Esophagus squamous epithelium (tissue), 5 donors: Measurements from ENCODE around the gene TF. TPM values are rescaled to one million over a fixed set of nuclear protein-coding genes. Genes with fewer than 3 reads are reported as not detected.

ENCODE experiments used
- DNase-seq: peaks from one replicate; lab custom pipeline; 2025; lab: John Stamatoyannopoulos, UW
- H3K27ac ChIP-seq, 4 donors: fragments of 200-600 bp; sonication (generic); one replicate each; pipeline ENCODE4 v1.5.1; 2016 to 2019; ENCODE audit warnings: mild to moderate bottlenecking in 1 of 4
- H3K27me3 ChIP-seq, 4 donors: fragments of 200-600 bp; sonication (generic); 1 replicate in 3 of 4; 2 replicates in 1 of 4; pipeline versions ENCODE4 v1.5.1 to v1.6.0; 2017 to 2021; ENCODE audit warnings: antibody characterized with exemption in 1 of 4
- H3K36me3 ChIP-seq, 3 donors: fragments of 200-600 bp; sonication (generic); one replicate each; pipeline ENCODE4 v1.5.1; 2016 to 2019
- H3K4me1 ChIP-seq, 3 donors: fragments of 200-600 bp; sonication (generic); one replicate each; pipeline ENCODE4 v1.5.1; 2017 to 2019
- H3K4me3 ChIP-seq, 4 donors: fragments of 200-600 bp; sonication (generic); 1 replicate in 3 of 4; 2 replicates in 1 of 4; pipeline ENCODE4 v1.5.1; 2016 to 2019; ENCODE audit warnings: mild to moderate bottlenecking in 2 of 4, moderate library complexity in 1 of 4
- H3K9me3 ChIP-seq, 3 donors: fragments of 200-600 bp; sonication (generic); one replicate each; pipeline ENCODE4 v1.5.1; 2016 to 2019
- CTCF ChIP-seq, 6 experiments: fragments of 450-650 bp in 4 of 6; fragments of 200-600 bp in 2 of 6; sonication (generic) in 2 of 6; IDR thresholded peaks; one replicate each; pipeline ENCODE4 v1.5.1; 2016 to 2019; ENCODE audit warnings: antibody characterized with exemption in 6 of 6, mild to moderate bottlenecking in 4 of 6, moderate library complexity in 4 of 6
- POLR2A ChIP-seq, 4 donors: fragments of 450-650 bp; IDR thresholded peaks; one replicate each; pipeline ENCODE4 v1.6.1; 2017; ENCODE audit warnings: antibody characterized with exemption in 4 of 4, mild to moderate bottlenecking in 4 of 4, moderate library complexity in 3 of 4
- WGBS, 2 donors: methylation state at CpG; one replicate each; pipeline ENCODE4 v1.1.5; 2018; 5-methylcytosine and 5-hydroxymethylcytosine counted together
- intact Hi-C: fragments of 100-400 bp; cut with DNase I; formaldehyde crosslinking; loops from one replicate; pipeline ENCODE4 v1.15.0; 2022
- total RNA-seq, 4 donors: library from RNA; depleted of rRNA; stranded (reverse); fragments of >200 nt; gene quantifications; one replicate each; pipeline ENCODE4 v1.1.0, GENCODE V29; 2016
- donor health status: DM: yes; HTN: yes; CAD: no.

The TF gene
- total RNA-seq, 4 donors from 2014 or later = 0.53 to 17.9 (median 9.4) TPM

GRCh38 chr3:133759740-133760305 is 13.6 kb downstream of the TF start:
- peaks cover 5 to 53% (median 31%) of the 10 kb centered on the region in 3 donors for H3K4me1 ChIP-seq
- no peak overlapping the region for H3K4me3 ChIP-seq
- H3K27ac ChIP-seq = no peak overlapping the region
- no peak for DNase-seq
- no peaks in the 10 kb centered on the region for H3K27me3 ChIP-seq
- TF ChIP-seq CTCF (IDR thresholded peaks at IDR 0.05) (no peak), POLR2A (IDR thresholded peaks at IDR 0.05) (no peak)
- 76 to 85% methylated on average over 2 of the region's 2 CpGs for WGBS, 2 donors
- H3K36me3 ChIP-seq = no peaks in the 10 kb centered on the region
- no peaks in the 10 kb centered on the region for H3K9me3 ChIP-seq
- intact Hi-C loops = no loop called here

- H3K9me3 ChIP-seq = no peaks in the 10 kb centered on the region
- no peak for DNase-seq
- intact Hi-C loops = no loop called here
- no peaks in the 10 kb centered on the region for H3K27me3 ChIP-seq
- H3K36me3 ChIP-seq = peaks cover 0 to 2% (median 0%) of the 10 kb centered on the region in 3 donors
- no peak overlapping the region for H3K4me3 ChIP-seq
- TF ChIP-seq CTCF (IDR thresholded peaks at IDR 0.05) = no peak
- TF ChIP-seq POLR2A (IDR thresholded peaks at IDR 0.05) = no peak
- peaks cover 5 to 43% (median 20%) of the 10 kb centered on the region in 3 donors for H3K4me1 ChIP-seq
- 87 to 91% methylated on average over 2 of the region's 2 CpGs for WGBS, 2 donors
- H3K27ac ChIP-seq = no peak overlapping the region
These were observed 14.7 kb downstream of the TF start for GRCh38 chr3:133760916-133761315.

GRCh38 chr3:133761605-133762484 is 15.7 kb downstream of the TF start:
- intact Hi-C loops = no loop called here
- DNase-seq = no peak
- Histone ChIP-seq H3K27me3 (no peaks in the 10 kb centered on the region), H3K4me3 (no peak overlapping the region), H3K4me1 (peaks cover 4 to 33% (median 13%) of the 10 kb centered on the region in 3 donors), H3K9me3 (no peaks in the 10 kb centered on the region), H3K36me3 (peaks cover 0 to 9% (median 0%) of the 10 kb centered on the region in 3 donors), H3K27ac (no peak overlapping the region)
- TF ChIP-seq POLR2A (IDR thresholded peaks at IDR 0.05) = no peak
- WGBS, 2 donors = 76 to 77% methylated on average over 6 of the region's 6 CpGs

- no peak for DNase-seq
- Histone ChIP-seq H3K27me3 (no peaks in the 10 kb centered on the region), H3K4me1 (peaks cover 0 to 26% (median 9%) of the 10 kb centered on the region in 3 donors), H3K4me3 (no peak overlapping the region), H3K9me3 (no peaks in the 10 kb centered on the region), H3K27ac (no peak overlapping the region), H3K36me3 (peaks cover 0 to 13% (median 0%) of the 10 kb centered on the region in 3 donors)
- 65 to 82% methylated on average over 3 of the region's 3 CpGs for WGBS, 2 donors
- TF ChIP-seq CTCF (IDR thresholded peaks at IDR 0.05) = no peak
- no peak for TF ChIP-seq POLR2A (IDR thresholded peaks at IDR 0.05)
- intact Hi-C loops = no loop called here
These were observed 16.3 kb downstream of the TF start for GRCh38 chr3:133762539-133762938.

- Histone ChIP-seq H3K27ac (no peak overlapping the region), H3K36me3 (peaks cover 0 to 28% (median 0%) of the 10 kb centered on the region in 3 donors), H3K27me3 (no peaks in the 10 kb centered on the region), H3K4me3 (no peak overlapping the region), H3K4me1 (peaks cover 0 to 12% (median 9%) of the 10 kb centered on the region in 3 donors), H3K9me3 (no peaks in the 10 kb centered on the region)
- TF ChIP-seq POLR2A (IDR thresholded peaks at IDR 0.05) (no peak), CTCF (IDR thresholded peaks at IDR 0.05) (no peak)
- DNase-seq = no peak
- intact Hi-C loops = no loop called here
- 38 to 46% methylated on average over 6 of the region's 6 CpGs for WGBS, 2 donors
These were observed 17.8 kb downstream of the TF start for GRCh38 chr3:133763797-133764683.
